K562 (cell line): ENCODE measurements around the gene ITGBL1. TPM values are rescaled to one million over a fixed set of nuclear protein-coding genes. Genes with fewer than 3 reads are reported as not detected.

Source experiments
- ATAC-seq: fragments of 200-7000 bp; cut with Tn5 transposase; 3 replicates; pipeline ENCODE4 v1.9.1; 2020; ENCODE audit warnings: moderate library complexity
- BruUV-seq: library from RNA; stranded (reverse); fragments of 400-500 nt; replicated peaks from 2 replicates; lab custom pipeline; 2021; lab: Mats Ljungman, UMichigan
- CTCF ChIA-PET: fragments of 300-600 bp; formaldehyde crosslinking; extraction: SDS; loops from one replicate; lab custom pipeline; 2021; ENCODE audit warnings: low intra/inter-chr PET ratio; lab: Yijun Ruan, JAX
- POLR2A ChIA-PET: fragments of 300-600, 350-650 bp; sonication (Branson Sonifier 250); formaldehyde crosslinking; extraction: SDS; loops from one replicate; lab custom pipeline; 2021; ENCODE audit warnings: antibody characterized with exemption, inconsistent platforms; lab: Yijun Ruan, JAX
- DNase-seq, 4 experiments: peaks; one replicate each; pipeline versions ENCODE4 v3.0.0 to v3.0.0-alpha.2; 2011 to 2018; ENCODE audit warnings: low spot score in 3 of 4, mixed read lengths in 3 of 4; ENCODE audit errors: extremely low read depth in 1 of 4
- FAIRE-seq: peaks from 2 replicates; lab custom pipeline; 2011; peaks lifted over from hg19 to GRCh38; lab: Jason Lieb, UNC
- H2AFZ ChIP-seq: 2 replicates; pipeline ENCODE4 v1.6.0; 2011; ENCODE audit warnings: low read depth, low read length, control low read depth, inconsistent platforms
- H3K27ac ChIP-seq: fragments of 200-600 bp; 3 replicates; pipeline ENCODE4 v1.8.0; 2011; ENCODE audit warnings: low read depth, mild to moderate bottlenecking, control low read depth, inconsistent platforms, low read length, moderate library complexity, mixed read lengths; ENCODE audit errors: extremely low read depth
- H3K27me3 ChIP-seq, 2 experiments: fragments of 300-600 bp in 1 of 2; 2 replicates in 1 of 2; 3 replicates in 1 of 2; pipeline versions ENCODE4 v1.6.0 to v1.8.0; 2011; ENCODE audit warnings: inconsistent platforms in 2 of 2, low read length in 2 of 2, mild to moderate bottlenecking in 1 of 2, mixed read lengths in 1 of 2, moderate library complexity in 1 of 2; ENCODE audit not compliant: control insufficient read depth in 2 of 2, insufficient read depth in 2 of 2
- H3K36me3 ChIP-seq: fragments of 300-600 bp; 3 replicates; pipeline ENCODE4 v1.8.0; 2011; ENCODE audit warnings: mild to moderate bottlenecking, low read length, inconsistent platforms; ENCODE audit not compliant: control insufficient read depth, insufficient read depth
- H3K4me1 ChIP-seq, 2 experiments: fragments of 200-600 bp in 1 of 2; replicated peaks in 1 of 2; 2 replicates in 1 of 2; 3 replicates in 1 of 2; pipeline versions ENCODE4 v1.5.1 to v1.8.0; 2011; ENCODE audit warnings: inconsistent platforms in 2 of 2, low read length in 2 of 2, mild to moderate bottlenecking in 1 of 2, mixed read lengths in 1 of 2, moderate library complexity in 1 of 2; ENCODE audit not compliant: control insufficient read depth in 2 of 2, insufficient read depth in 2 of 2
- H3K4me2 ChIP-seq: 2 replicates; pipeline ENCODE4 v1.6.1; 2011; ENCODE audit warnings: low read length, control low read depth, inconsistent platforms, mixed read lengths; ENCODE audit not compliant: insufficient read depth
- H3K4me3 ChIP-seq: fragments of 200-600 bp; sonication (generic), shearing (Covaris generic); 2 replicates; pipeline ENCODE4 v1.5.1; 2016; ENCODE audit warnings: control low read depth, inconsistent platforms
- H3K79me2 ChIP-seq: fragments of 200-600 bp; 3 replicates; pipeline ENCODE4 v1.8.0; 2011; ENCODE audit warnings: low read length, inconsistent platforms; ENCODE audit not compliant: control insufficient read depth, insufficient read depth
- H3K9ac ChIP-seq, 2 experiments: 2 replicates each; pipeline versions ENCODE4 v1.6.0 to v1.6.1; 2011; ENCODE audit warnings: low read depth in 2 of 2, low read length in 2 of 2, control low read depth in 1 of 2, inconsistent platforms in 1 of 2, mild to moderate bottlenecking in 1 of 2, mixed read lengths in 1 of 2; ENCODE audit not compliant: insufficient read depth in 1 of 2
- H3K9me1 ChIP-seq: one replicate; pipeline ENCODE4 v1.6.0; 2011; ENCODE audit warnings: inconsistent platforms, mild to moderate bottlenecking, low read length, moderate library complexity; ENCODE audit not compliant: control insufficient read depth, insufficient read depth
- H3K9me3 ChIP-seq: replicated peaks from 2 replicates; pipeline ENCODE4 v1.5.1; 2011; ENCODE audit warnings: low read depth, low read length, inconsistent platforms; ENCODE audit not compliant: control insufficient read depth, insufficient read depth
- H4K20me1 ChIP-seq: replicated peaks from 2 replicates; pipeline ENCODE4 v1.6.1; 2011; ENCODE audit warnings: low read length, inconsistent platforms, mixed read lengths; ENCODE audit not compliant: control insufficient read depth, insufficient read depth
- CREB1 ChIP-seq, 2 experiments: sonication (generic) in 1 of 2; formaldehyde crosslinking in 1 of 2; IDR thresholded peaks; 2 replicates each; pipeline versions ENCODE4 v1.6.1 to v1.8.0; 2012 to 2022; ENCODE audit warnings: inconsistent platforms in 1 of 2, mild to moderate bottlenecking in 1 of 2, missing genetic modification reagents in 1 of 2, moderate library complexity in 1 of 2
- FUS ChIP-seq: fragments of 200-400 bp; formaldehyde crosslinking; optimal IDR thresholded peaks from 2 replicates; pipeline ENCODE3; 2017; ENCODE audit warnings: low read depth, low read length
- JUN ChIP-seq, 2 experiments: sonication (generic) in 1 of 2; formaldehyde crosslinking in 1 of 2; IDR thresholded peaks; 2 replicates each; pipeline versions ENCODE4 v1.6.1 to v1.8.0; 2012 to 2022; ENCODE audit warnings: borderline replicate concordance in 2 of 2, mild to moderate bottlenecking in 2 of 2, improper control_type of control experiment in 1 of 2, low read depth in 1 of 2, low read length in 1 of 2, missing genetic modification reagents in 1 of 2
- KAT7 ChIP-seq: sonication (generic); formaldehyde crosslinking; IDR thresholded peaks from 2 replicates; pipeline ENCODE4 v1.8.0; 2022; ENCODE audit warnings: missing genetic modification reagents, mild to moderate bottlenecking, borderline replicate concordance
- MCM5 ChIP-seq: fragments of 450-650 bp; IDR thresholded peaks from 2 replicates; pipeline ENCODE4 v1.6.1; 2016; ENCODE audit warnings: low read depth
- POLR2AphosphoS2 ChIP-seq: IDR thresholded peaks from 2 replicates; pipeline ENCODE4 v1.6.1; 2012; ENCODE audit warnings: low read length, improper control_type of control experiment
- PTRF ChIP-seq: fragments of 450-650 bp; IDR thresholded peaks from 2 replicates; pipeline ENCODE4 v1.6.1; 2016; ENCODE audit warnings: mild to moderate bottlenecking, missing genetic modification characterization, missing compliant biosample characterization
- RBM39 ChIP-seq: fragments of 200-400 bp; formaldehyde crosslinking; optimal IDR thresholded peaks from 2 replicates; pipeline ENCODE3; 2018; ENCODE audit warnings: low read depth, low read length
- SIX5 ChIP-seq, 2 experiments: IDR thresholded peaks; 2 replicates each; pipeline ENCODE4 v1.6.1; 2011; ENCODE audit warnings: low read length in 2 of 2, borderline replicate concordance in 1 of 2, low read depth in 1 of 2, mild to moderate bottlenecking in 1 of 2, moderate library complexity in 1 of 2; ENCODE audit not compliant: insufficient read depth in 1 of 2
- ZBTB1 ChIP-seq: sonication (generic); formaldehyde crosslinking; IDR thresholded peaks from 2 replicates; pipeline ENCODE4 v1.8.1; 2023; ENCODE audit warnings: missing genetic modification reagents, low read depth, mild to moderate bottlenecking, borderline replicate concordance
- ZNF263 ChIP-seq: sonication (generic); formaldehyde crosslinking; IDR thresholded peaks from 2 replicates; pipeline ENCODE4 v1.8.0; 2022; ENCODE audit warnings: mild to moderate bottlenecking, missing genetic modification reagents, borderline replicate concordance
- ZNF3 ChIP-seq: fragments of 250-450 bp; sonication (Bioruptor Pico); IDR thresholded peaks from 2 replicates; pipeline ENCODE4 v1.5.0; 2021; ENCODE audit warnings: mild to moderate bottlenecking, moderate library complexity
- WGBS: fragments of 100-300 bp; shearing (Covaris generic); methylation state at CpG from one replicate; pipeline ENCODE4 v1.1.6; 2016; ENCODE audit warnings: low coverage, mixed read lengths; ENCODE audit not compliant: insufficient coverage; ENCODE audit errors: missing lambda C conversion rate; 5-methylcytosine and 5-hydroxymethylcytosine counted together
- in situ Hi-C: fragments of 300-500 bp; cut with MboI; formaldehyde crosslinking; loops from 4 replicates; pipeline ENCODE4 v1.15.0; 2018; ENCODE audit warnings: inconsistent platforms, mixed read lengths
- intact Hi-C: fragments of 100-400 bp; cut with micrococcal nuclease; formaldehyde crosslinking; loops from 2 replicates; pipeline ENCODE4 v1.14.2; 2022
- polyA plus RNA-seq, 8 experiments: library from polyadenylated mRNA; depleted of rRNA in 4 of 8; stranded (reverse) in 5 of 8; unstranded in 3 of 8; fragments of >200 nt; fragmentation: Nextera tagmentation in 2 of 8; fragmentation: Illumina TruSeq in 1 of 8; extraction: Ambion mirVana in 2 of 8; extraction: Trizol in 1 of 8; gene quantifications; 2 replicates each; pipeline versions ENCODE4 v1.2.1 to v1.2.3, GENCODE V29; 2011 to 2014; ENCODE audit warnings: inconsistent platforms in 1 of 8, missing spikeins in 1 of 8
- total RNA-seq, 7 experiments: library from RNA; depleted of rRNA in 6 of 7; stranded (reverse); fragments of >200 nt in 6 of 7; fragmentation: Illumina TruSeq in 2 of 7; extraction: Trizol in 2 of 7; gene quantifications; 2 replicates each; pipeline versions ENCODE4 v1.2.1 to v1.2.3, GENCODE V29; 2011 to 2021; ENCODE audit warnings: low replicate concordance in 1 of 7
- TF ChIP-seq, protein P1 (sequence below): fragments of 250-450 bp; sonication (Bioruptor Pico); IDR thresholded peaks from 2 replicates; pipeline ENCODE4 v1.4.0; 2020; ENCODE audit warnings: mild to moderate bottlenecking
- TF ChIP-seq, protein P2 (sequence below): fragments of 200-800 bp; sonication (Bioruptor generic); IDR thresholded peaks from 2 replicates; pipeline ENCODE4 v1.6.1; 2017; ENCODE audit warnings: missing genetic modification characterization, missing compliant biosample characterization
- TF ChIP-seq, protein P3 (sequence below): sonication (generic); formaldehyde crosslinking; IDR thresholded peaks from 2 replicates; pipeline ENCODE4 v1.5.0; 2020; ENCODE audit warnings: missing genetic modification reagents
- TF ChIP-seq, protein P4 (sequence below): fragments of 250-450 bp; sonication (Bioruptor Pico); IDR thresholded peaks from 2 replicates; pipeline ENCODE4 v1.8.0; 2022; ENCODE audit warnings: moderate library complexity, mild to moderate bottlenecking, inconsistent platforms

Gene ITGBL1
- total and polyA plus RNA-seq, 9 of the 15 experiments (the other 6 are each of a cell fraction or from before 2014, with no cell fraction given), result 0.04 to 0.73 (median 0.32) TPM; not detected in 1

DNA sequence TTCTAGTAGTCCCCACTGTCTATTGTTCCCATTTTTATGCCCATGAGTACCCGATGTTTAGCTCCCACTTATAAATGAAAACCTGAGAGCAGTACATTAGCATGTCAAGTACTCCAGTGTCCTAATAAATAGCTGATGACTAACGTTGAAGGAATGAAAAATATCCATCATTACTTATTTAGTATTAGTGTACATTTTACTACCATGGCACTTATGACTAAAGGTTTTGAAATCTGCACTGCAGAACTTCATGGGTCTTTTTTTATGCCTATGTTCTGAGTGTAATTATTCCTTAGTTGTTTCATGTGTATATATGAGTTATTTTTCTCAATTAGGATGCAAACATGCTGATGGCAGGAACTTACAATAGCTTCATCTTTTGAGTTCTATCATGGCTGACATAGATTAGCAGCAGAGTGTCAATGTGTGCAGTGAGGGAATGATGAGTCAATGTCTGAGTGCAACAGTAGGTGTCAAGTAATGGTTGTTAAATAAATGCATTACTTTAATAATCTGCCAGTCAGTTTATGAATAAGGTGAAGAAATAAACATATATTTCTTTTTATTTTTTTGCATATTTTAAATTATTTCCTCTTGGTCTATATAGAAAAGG is 188.4 kb downstream of the ITGBL1 start:
- DNase-seq (no peak), ATAC-seq (no peak), FAIRE-seq (no peak)
- Histone ChIP-seq H3K9me1 (no peaks in the 10 kb centered on the region), H3K4me1 (no peaks in the 10 kb centered on the region), H3K36me3 (no peaks in the 10 kb centered on the region), H3K4me3 (no peak overlapping the region), H3K79me2 (no peaks in the 10 kb centered on the region), H3K27ac (no peak overlapping the region), H2AFZ (no peak overlapping the region), H4K20me1 (no peaks in the 10 kb centered on the region), H3K9ac (no peak overlapping the region), H3K9me3 (no peaks in the 10 kb centered on the region), H3K27me3 (no peaks in the 10 kb centered on the region), H3K4me2 (no peak overlapping the region)
- WGBS, result 0% methylated on average over 2 of the region's 2 CpGs
- BruUV-seq, result no TSS peak
- in situ Hi-C loops, result no loop called here
- intact Hi-C loops, result no loop called here
- POLR2A ChIA-PET, result interaction anchor here (0.5 kb wide), 1 partner anchor 1744 kb away, joined by 3 read pairs; no protein-coding TSS in a partner anchor
- CTCF ChIA-PET, result no interaction called here
- no peak for TF ChIP-seq MCM5
- TF ChIP-seq POLR2AphosphoS2, result no peak
- TF ChIP-seq, protein P1, sequence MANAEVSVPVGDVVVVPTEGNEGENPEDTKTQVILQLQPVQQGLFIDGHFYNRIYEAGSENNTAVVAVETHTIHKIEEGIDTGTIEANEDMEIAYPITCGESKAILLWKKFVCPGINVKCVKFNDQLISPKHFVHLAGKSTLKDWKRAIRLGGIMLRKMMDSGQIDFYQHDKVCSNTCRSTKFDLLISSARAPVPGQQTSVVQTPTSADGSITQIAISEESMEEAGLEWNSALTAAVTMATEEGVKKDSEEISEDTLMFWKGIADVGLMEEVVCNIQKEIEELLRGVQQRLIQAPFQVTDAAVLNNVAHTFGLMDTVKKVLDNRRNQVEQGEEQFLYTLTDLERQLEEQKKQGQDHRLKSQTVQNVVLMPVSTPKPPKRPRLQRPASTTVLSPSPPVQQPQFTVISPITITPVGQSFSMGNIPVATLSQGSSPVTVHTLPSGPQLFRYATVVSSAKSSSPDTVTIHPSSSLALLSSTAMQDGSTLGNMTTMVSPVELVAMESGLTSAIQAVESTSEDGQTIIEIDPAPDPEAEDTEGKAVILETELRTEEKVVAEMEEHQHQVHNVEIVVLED (CRISPR knock-in tag), result no peak
- no peak for TF ChIP-seq RBM39
- TF ChIP-seq ZNF263 (CRISPR knock-in tag), result no peak
- no peak for TF ChIP-seq FUS
- TF ChIP-seq, protein P2, sequence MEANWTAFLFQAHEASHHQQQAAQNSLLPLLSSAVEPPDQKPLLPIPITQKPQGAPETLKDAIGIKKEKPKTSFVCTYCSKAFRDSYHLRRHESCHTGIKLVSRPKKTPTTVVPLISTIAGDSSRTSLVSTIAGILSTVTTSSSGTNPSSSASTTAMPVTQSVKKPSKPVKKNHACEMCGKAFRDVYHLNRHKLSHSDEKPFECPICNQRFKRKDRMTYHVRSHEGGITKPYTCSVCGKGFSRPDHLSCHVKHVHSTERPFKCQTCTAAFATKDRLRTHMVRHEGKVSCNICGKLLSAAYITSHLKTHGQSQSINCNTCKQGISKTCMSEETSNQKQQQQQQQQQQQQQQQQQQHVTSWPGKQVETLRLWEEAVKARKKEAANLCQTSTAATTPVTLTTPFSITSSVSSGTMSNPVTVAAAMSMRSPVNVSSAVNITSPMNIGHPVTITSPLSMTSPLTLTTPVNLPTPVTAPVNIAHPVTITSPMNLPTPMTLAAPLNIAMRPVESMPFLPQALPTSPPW, result no peak
- no peak for TF ChIP-seq ZBTB1 (CRISPR knock-in tag)
- TF ChIP-seq SIX5 (IDR thresholded peaks at IDR 0.05; ENCODE audit: borderline replicate concordance in 1 of 2, insufficient read depth in 1 of 2, low read depth in 1 of 2, low read length in 2 of 2), result no peak
- TF ChIP-seq KAT7, result no peak
- TF ChIP-seq, protein P3, sequence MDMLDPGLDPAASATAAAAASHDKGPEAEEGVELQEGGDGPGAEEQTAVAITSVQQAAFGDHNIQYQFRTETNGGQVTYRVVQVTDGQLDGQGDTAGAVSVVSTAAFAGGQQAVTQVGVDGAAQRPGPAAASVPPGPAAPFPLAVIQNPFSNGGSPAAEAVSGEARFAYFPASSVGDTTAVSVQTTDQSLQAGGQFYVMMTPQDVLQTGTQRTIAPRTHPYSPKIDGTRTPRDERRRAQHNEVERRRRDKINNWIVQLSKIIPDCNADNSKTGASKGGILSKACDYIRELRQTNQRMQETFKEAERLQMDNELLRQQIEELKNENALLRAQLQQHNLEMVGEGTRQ (CRISPR knock-in tag), result no peak
- TF ChIP-seq CREB1 (IDR thresholded peaks at IDR 0.05), result no peak
- no peak for TF ChIP-seq CREB1 (CRISPR knock-in tag; IDR thresholded peaks at IDR 0.05)
- no peak for TF ChIP-seq JUN (IDR thresholded peaks at IDR 0.05; ENCODE audit: borderline replicate concordance, low read depth, low read length)
- no peak for TF ChIP-seq JUN (CRISPR knock-in tag; IDR thresholded peaks at IDR 0.05; ENCODE audit: borderline replicate concordance)
- TF ChIP-seq ZNF3 (CRISPR knock-in tag), result no peak
- TF ChIP-seq PTRF (tag), result no peak
- TF ChIP-seq, protein P4, sequence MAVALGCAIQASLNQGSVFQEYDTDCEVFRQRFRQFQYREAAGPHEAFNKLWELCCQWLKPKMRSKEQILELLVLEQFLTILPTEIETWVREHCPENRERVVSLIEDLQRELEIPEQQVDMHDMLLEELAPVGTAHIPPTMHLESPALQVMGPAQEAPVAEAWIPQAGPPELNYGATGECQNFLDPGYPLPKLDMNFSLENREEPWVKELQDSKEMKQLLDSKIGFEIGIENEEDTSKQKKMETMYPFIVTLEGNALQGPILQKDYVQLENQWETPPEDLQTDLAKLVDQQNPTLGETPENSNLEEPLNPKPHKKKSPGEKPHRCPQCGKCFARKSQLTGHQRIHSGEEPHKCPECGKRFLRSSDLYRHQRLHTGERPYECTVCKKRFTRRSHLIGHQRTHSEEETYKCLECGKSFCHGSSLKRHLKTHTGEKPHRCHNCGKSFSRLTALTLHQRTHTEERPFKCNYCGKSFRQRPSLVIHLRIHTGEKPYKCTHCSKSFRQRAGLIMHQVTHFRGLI (CRISPR knock-in tag), result no peak
